ENCODE measurements around the gene PRDX3.

The PRDX3 gene

GRCh38 chr10:119205894-119206602 lies 27.4 kb upstream of the PRDX3 start:
- Histone ChIP-seq H3K4me3 (ENCODE audit: low read length) (peak overlapping the region; percentile 95), H3K27me3 (replicated peaks; ENCODE audit: control insufficient read depth, insufficient read depth, low read length) (no peaks in the 10 kb centered on the region), H3K4me1 (ENCODE audit: control insufficient read depth, insufficient read depth, low read length) (peaks cover 35% of the 10 kb centered on the region), H3K9me3 (ENCODE audit: control insufficient read depth, low read length) (no peaks in the 10 kb centered on the region), H3K36me3 (ENCODE audit: control insufficient read depth, insufficient read depth, low read length, severe bottlenecking) (no peaks in the 10 kb centered on the region), H3K9ac (ENCODE audit: low read length) (peak overlapping the region; percentile 86)
- DNase-seq (ENCODE audit: low read depth), result no peak

- H3K4me1 ChIP-seq (ENCODE audit: control insufficient read depth, insufficient read depth, low read length), result peaks cover 10% of the 10 kb centered on the region
- H3K9me3 ChIP-seq (ENCODE audit: control insufficient read depth, low read length), result no peaks in the 10 kb centered on the region
- no peak overlapping the region for H3K4me3 ChIP-seq (ENCODE audit: low read length)
- no peaks in the 10 kb centered on the region for H3K27me3 ChIP-seq (replicated peaks; ENCODE audit: control insufficient read depth, insufficient read depth, low read length)
- no peaks in the 10 kb centered on the region for H3K36me3 ChIP-seq (ENCODE audit: control insufficient read depth, insufficient read depth, low read length, severe bottlenecking)
- H3K9ac ChIP-seq (ENCODE audit: low read length), result no peak overlapping the region
- peak; percentile 55 for DNase-seq (ENCODE audit: low read depth)
Observed at GRCh38 chr10:119203006-119203405, 24.4 kb upstream of the PRDX3 start.

GRCh38 chr10:119201233-119201632 lies 22.6 kb upstream of the PRDX3 start:
- Histone ChIP-seq H3K4me1 (ENCODE audit: control insufficient read depth, insufficient read depth, low read length) (peaks cover 11% of the 10 kb centered on the region), H3K36me3 (ENCODE audit: control insufficient read depth, insufficient read depth, low read length, severe bottlenecking) (no peaks in the 10 kb centered on the region)

GRCh38 chr10:119199231-119199992 lies 20.8 kb upstream of the PRDX3 start:
- DNase-seq (ENCODE audit: low read depth), result peak; percentile 84
- peaks cover 6% of the 10 kb centered on the region for H3K4me1 ChIP-seq (ENCODE audit: control insufficient read depth, insufficient read depth, low read length)
- H3K9ac ChIP-seq (ENCODE audit: low read length), result no peak overlapping the region
- H3K4me3 ChIP-seq (ENCODE audit: low read length), result no peak overlapping the region
- no peaks in the 10 kb centered on the region for H3K9me3 ChIP-seq (ENCODE audit: control insufficient read depth, low read length)
- H3K36me3 ChIP-seq (ENCODE audit: control insufficient read depth, insufficient read depth, low read length, severe bottlenecking), result no peaks in the 10 kb centered on the region
- H3K27me3 ChIP-seq (replicated peaks; ENCODE audit: control insufficient read depth, insufficient read depth, low read length), result no peaks in the 10 kb centered on the region

More at GRCh38 chr10:119201233-119201632, 22.6 kb upstream of the PRDX3 start:
- H3K4me3 ChIP-seq (ENCODE audit: low read length), result no peak overlapping the region
- no peak for DNase-seq (ENCODE audit: low read depth)
- H3K27me3 ChIP-seq (replicated peaks; ENCODE audit: control insufficient read depth, insufficient read depth, low read length), result no peaks in the 10 kb centered on the region
- no peaks in the 10 kb centered on the region for H3K9me3 ChIP-seq (ENCODE audit: control insufficient read depth, low read length)
- H3K9ac ChIP-seq (ENCODE audit: low read length), result no peak overlapping the region

DNA sequence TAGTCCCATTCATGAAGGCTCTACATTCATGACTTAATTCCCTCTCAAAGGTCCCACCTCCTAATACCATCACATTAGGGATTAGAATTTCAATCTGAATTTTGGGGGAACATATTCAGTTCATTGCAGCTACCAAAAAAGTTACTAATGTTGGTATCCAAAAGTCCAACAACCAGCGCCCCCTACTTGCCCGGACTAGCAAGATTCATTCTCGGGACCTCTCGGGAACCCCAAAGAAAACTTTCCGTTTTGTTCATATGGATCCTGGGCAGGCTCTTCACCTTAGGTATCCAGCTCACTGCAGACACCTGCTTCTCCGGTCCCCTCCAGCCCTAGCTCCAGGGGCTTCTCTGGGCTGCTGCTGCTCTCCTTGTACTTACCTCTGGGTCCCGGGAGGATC lies 19.8 kb upstream of the PRDX3 start:
- H3K4me3 ChIP-seq (ENCODE audit: low read length), result no peak overlapping the region
- H3K27me3 ChIP-seq (replicated peaks; ENCODE audit: control insufficient read depth, insufficient read depth, low read length), result no peaks in the 10 kb centered on the region
- H3K36me3 ChIP-seq (ENCODE audit: control insufficient read depth, insufficient read depth, low read length, severe bottlenecking), result no peaks in the 10 kb centered on the region
- DNase-seq (ENCODE audit: low read depth), result no peak
- H3K9ac ChIP-seq (ENCODE audit: low read length), result no peak overlapping the region
- H3K9me3 ChIP-seq (ENCODE audit: control insufficient read depth, low read length), result no peaks in the 10 kb centered on the region
- H3K4me1 ChIP-seq (ENCODE audit: control insufficient read depth, insufficient read depth, low read length), result peaks cover 6% of the 10 kb centered on the region

DNA sequence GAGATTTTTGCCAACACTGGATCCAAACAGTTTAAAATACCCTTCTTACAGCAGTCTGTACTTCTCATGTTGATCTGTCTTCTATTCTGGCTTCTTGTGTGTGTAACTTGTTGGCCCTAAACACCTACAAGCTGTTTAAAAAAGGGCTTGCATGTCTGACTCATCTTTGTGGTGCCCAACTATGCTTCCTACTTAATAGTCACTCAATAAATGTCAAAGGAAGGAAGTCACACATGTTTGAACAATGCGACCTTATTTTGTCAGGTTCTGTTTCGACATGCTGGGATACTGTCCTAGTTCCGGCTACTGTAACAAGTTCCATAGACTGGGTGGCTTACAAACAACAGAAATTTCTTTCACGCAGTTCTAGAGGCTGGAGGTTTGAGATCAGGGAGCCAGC lies 19.3 kb upstream of the PRDX3 start:
- Histone ChIP-seq H3K4me1 (ENCODE audit: control insufficient read depth, insufficient read depth, low read length) (peaks cover 6% of the 10 kb centered on the region), H3K4me3 (ENCODE audit: low read length) (no peak overlapping the region), H3K9ac (ENCODE audit: low read length) (no peak overlapping the region), H3K9me3 (ENCODE audit: control insufficient read depth, low read length) (no peaks in the 10 kb centered on the region), H3K27me3 (replicated peaks; ENCODE audit: control insufficient read depth, insufficient read depth, low read length) (no peaks in the 10 kb centered on the region), H3K36me3 (ENCODE audit: control insufficient read depth, insufficient read depth, low read length, severe bottlenecking) (no peaks in the 10 kb centered on the region)
- no peak for DNase-seq (ENCODE audit: low read depth)

DNA sequence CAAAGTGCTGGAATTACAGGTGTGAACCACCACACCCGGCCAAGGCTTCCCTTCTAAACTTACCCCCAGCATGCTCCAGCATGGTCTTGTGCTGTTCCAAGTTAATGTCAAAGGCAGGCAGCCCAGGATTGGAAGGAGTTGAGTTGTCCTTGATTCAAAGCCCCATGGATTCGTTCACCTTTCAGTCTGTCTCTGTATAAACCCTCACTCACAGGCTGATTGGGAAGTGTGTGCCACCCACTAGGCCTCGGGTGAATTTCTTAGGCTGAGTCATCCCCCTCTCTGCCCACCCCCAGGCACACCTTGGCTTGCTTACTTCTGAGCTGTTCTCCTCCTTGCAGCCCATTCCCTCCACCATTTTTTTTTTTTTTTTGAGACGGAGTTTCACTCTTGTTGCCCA lies 13.3 kb upstream of the PRDX3 start:
- H3K4me1 ChIP-seq (ENCODE audit: control insufficient read depth, insufficient read depth, low read length), result peaks cover 17% of the 10 kb centered on the region
- H3K36me3 ChIP-seq (ENCODE audit: control insufficient read depth, insufficient read depth, low read length, severe bottlenecking), result no peaks in the 10 kb centered on the region
- H3K9me3 ChIP-seq (ENCODE audit: control insufficient read depth, low read length), result no peaks in the 10 kb centered on the region
- no peak for DNase-seq (ENCODE audit: low read depth)
- no peaks in the 10 kb centered on the region for H3K27me3 ChIP-seq (replicated peaks; ENCODE audit: control insufficient read depth, insufficient read depth, low read length)
- H3K4me3 ChIP-seq (ENCODE audit: low read length), result no peak overlapping the region
- H3K9ac ChIP-seq (ENCODE audit: low read length), result no peak overlapping the region

- Histone ChIP-seq H3K36me3 (ENCODE audit: control insufficient read depth, insufficient read depth, low read length, severe bottlenecking) (no peaks in the 10 kb centered on the region), H3K27me3 (replicated peaks; ENCODE audit: control insufficient read depth, insufficient read depth, low read length) (no peaks in the 10 kb centered on the region), H3K9ac (ENCODE audit: low read length) (no peak overlapping the region), H3K9me3 (ENCODE audit: control insufficient read depth, low read length) (no peaks in the 10 kb centered on the region), H3K4me1 (ENCODE audit: control insufficient read depth, insufficient read depth, low read length) (peaks cover 17% of the 10 kb centered on the region), H3K4me3 (ENCODE audit: low read length) (no peak overlapping the region)
- no peak for DNase-seq (ENCODE audit: low read depth)
Observed at GRCh38 chr10:119190954-119191785, 12.6 kb upstream of the PRDX3 start.

GRCh38 chr10:119190353-119190752 lies 11.7 kb upstream of the PRDX3 start:
- no peaks in the 10 kb centered on the region for H3K27me3 ChIP-seq (replicated peaks; ENCODE audit: control insufficient read depth, insufficient read depth, low read length)
- peaks cover 17% of the 10 kb centered on the region for H3K4me1 ChIP-seq (ENCODE audit: control insufficient read depth, insufficient read depth, low read length)
- H3K4me3 ChIP-seq (ENCODE audit: low read length), result peak overlapping the region; percentile 11
- no peaks in the 10 kb centered on the region for H3K36me3 ChIP-seq (ENCODE audit: control insufficient read depth, insufficient read depth, low read length, severe bottlenecking)
- H3K9ac ChIP-seq (ENCODE audit: low read length), result no peak overlapping the region
- DNase-seq (ENCODE audit: low read depth), result peak; percentile 85
- no peaks in the 10 kb centered on the region for H3K9me3 ChIP-seq (ENCODE audit: control insufficient read depth, low read length)

GRCh38 chr10:119189811-119190282 lies 11.2 kb upstream of the PRDX3 start:
- Histone ChIP-seq H3K9me3 (ENCODE audit: control insufficient read depth, low read length) (no peaks in the 10 kb centered on the region), H3K36me3 (ENCODE audit: control insufficient read depth, insufficient read depth, low read length, severe bottlenecking) (no peaks in the 10 kb centered on the region), H3K4me3 (ENCODE audit: low read length) (no peak overlapping the region), H3K9ac (ENCODE audit: low read length) (no peak overlapping the region), H3K27me3 (replicated peaks; ENCODE audit: control insufficient read depth, insufficient read depth, low read length) (no peaks in the 10 kb centered on the region), H3K4me1 (ENCODE audit: control insufficient read depth, insufficient read depth, low read length) (peaks cover 17% of the 10 kb centered on the region)
- no peak for DNase-seq (ENCODE audit: low read depth)
